ENCODE data around the gene TNS1. TPM values are rescaled to one million over a fixed set of nuclear protein-coding genes. Genes with fewer than 3 reads are reported as not detected.

TNS1 gene
- total RNA-seq, 1 donor from 2014 or later, result 227 TPM

DNA sequence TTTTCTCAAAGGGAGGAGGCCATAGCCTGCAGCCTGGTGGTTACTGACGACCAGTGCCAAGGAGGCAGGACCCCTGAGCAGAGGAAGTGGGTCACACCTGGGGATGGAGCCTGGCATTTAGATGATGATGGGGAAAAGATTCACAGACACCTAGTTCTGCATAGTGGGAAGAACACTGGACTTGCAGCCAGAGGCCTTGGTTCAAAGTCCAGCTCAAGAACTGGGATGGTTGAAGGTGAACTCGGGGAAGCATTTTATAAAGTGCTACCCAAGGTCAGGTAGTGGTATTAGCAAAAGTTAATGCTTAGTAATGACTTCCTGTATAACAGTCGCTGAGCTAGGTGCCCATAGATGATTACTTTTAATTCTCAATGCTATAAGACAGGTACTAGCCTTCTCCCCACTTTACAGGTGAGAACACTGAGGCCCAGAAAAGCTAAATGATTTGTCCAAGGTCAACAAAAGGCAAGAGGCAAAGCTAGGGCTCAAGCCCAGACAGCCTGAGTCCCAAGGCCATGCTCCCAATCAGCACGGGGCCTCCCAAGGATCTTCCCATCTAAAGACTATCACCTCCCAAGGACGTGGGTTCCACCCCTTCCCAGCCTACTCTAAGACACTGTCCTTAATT, 134.4 kb downstream of the TNS1 start:
- H3K4me1 Mint-ChIP-seq (ENCODE audit: low read depth), result peaks cover 12% of the 10 kb centered on the region
- DNase-seq (ENCODE audit: low spot score), result no peak
- no peaks in the 10 kb centered on the region for H3K9me3 Mint-ChIP-seq (ENCODE audit: low read depth)
- peaks cover 52% of the 10 kb centered on the region for H3K36me3 Mint-ChIP-seq (ENCODE audit: low read depth)
- H3K4me3 Mint-ChIP-seq (ENCODE audit: unreplicated experiment), result no peak overlapping the region
- H3K27me3 Mint-ChIP-seq (ENCODE audit: low read depth), result no peaks in the 10 kb centered on the region
- TF ChIP-seq, protein P1, sequence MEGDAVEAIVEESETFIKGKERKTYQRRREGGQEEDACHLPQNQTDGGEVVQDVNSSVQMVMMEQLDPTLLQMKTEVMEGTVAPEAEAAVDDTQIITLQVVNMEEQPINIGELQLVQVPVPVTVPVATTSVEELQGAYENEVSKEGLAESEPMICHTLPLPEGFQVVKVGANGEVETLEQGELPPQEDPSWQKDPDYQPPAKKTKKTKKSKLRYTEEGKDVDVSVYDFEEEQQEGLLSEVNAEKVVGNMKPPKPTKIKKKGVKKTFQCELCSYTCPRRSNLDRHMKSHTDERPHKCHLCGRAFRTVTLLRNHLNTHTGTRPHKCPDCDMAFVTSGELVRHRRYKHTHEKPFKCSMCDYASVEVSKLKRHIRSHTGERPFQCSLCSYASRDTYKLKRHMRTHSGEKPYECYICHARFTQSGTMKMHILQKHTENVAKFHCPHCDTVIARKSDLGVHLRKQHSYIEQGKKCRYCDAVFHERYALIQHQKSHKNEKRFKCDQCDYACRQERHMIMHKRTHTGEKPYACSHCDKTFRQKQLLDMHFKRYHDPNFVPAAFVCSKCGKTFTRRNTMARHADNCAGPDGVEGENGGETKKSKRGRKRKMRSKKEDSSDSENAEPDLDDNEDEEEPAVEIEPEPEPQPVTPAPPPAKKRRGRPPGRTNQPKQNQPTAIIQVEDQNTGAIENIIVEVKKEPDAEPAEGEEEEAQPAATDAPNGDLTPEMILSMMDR (IDR thresholded peaks at IDR 0.05), result no peak
- H3K27ac Mint-ChIP-seq (ENCODE audit: unreplicated experiment), result peak overlapping the region; percentile 81

DNA sequence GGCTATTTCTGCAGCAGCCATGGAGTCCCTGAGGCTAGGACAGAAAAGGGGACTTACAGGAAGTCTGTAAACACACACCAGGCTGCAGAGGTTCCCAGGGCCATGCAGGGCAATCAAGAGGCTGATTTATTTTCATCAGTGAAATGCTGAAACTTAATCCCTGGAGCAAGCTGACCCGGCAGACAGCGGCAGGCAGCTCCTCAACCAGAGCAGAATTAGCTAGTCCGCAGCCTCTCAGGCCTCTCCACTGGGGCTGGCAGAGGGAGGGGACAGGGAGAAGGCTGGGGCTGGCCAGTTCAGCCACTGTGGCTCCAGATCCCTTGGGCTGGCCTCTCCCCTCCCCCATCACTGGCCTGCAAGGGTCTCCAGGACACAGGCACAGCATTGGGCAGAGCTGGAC, 136.3 kb downstream of the TNS1 start:
- H3K9me3 Mint-ChIP-seq (ENCODE audit: low read depth), result no peaks in the 10 kb centered on the region
- H3K27ac Mint-ChIP-seq (ENCODE audit: unreplicated experiment), result peak overlapping the region; percentile 17
- H3K4me3 Mint-ChIP-seq (ENCODE audit: unreplicated experiment), result no peak overlapping the region
- TF ChIP-seq, protein P1 (IDR thresholded peaks at IDR 0.05), result no peak
- peaks cover 29% of the 10 kb centered on the region for H3K4me1 Mint-ChIP-seq (ENCODE audit: low read depth)
- peaks cover 52% of the 10 kb centered on the region for H3K36me3 Mint-ChIP-seq (ENCODE audit: low read depth)
- H3K27me3 Mint-ChIP-seq (ENCODE audit: low read depth), result no peaks in the 10 kb centered on the region
- DNase-seq (ENCODE audit: low spot score), result no peak

DNA sequence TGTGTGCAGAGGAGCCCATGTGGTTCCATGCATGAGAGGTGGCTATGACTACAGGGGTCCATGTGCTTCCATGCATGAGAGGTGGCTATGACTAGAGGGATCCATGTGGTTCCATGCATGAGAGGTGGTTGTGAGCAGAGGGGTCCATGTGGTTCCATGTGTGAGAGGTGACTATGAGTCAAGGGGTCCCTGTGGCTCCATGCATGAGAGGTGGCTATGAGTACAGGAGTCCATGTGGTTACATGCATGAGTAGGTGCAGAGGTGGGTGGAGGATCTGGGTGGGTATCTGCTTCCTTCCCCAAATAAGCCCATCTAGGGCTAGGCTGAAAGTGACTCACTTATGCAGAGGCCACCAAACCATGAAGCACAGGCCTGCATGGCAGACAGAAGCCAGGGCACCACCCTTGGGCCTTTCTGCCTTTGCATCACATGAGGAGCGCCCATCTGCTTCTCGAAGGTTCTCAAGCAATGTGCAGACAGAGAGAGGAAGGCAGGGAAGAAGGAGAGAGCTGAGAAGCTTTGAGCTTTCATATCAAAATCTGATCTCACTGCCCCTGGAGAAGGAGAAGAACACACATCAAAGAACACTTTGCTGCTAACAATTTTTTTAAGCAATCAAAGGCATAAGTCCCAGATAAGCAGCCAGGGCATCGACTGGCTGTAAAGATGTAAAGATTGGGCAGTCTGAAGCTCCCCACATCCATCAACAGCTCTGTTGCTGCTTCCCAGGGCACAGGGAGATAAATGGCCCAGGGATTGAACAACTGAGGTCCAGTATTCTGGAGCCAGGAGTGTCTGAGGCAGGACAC, 137.6 kb downstream of the TNS1 start:
- H3K4me3 Mint-ChIP-seq (ENCODE audit: unreplicated experiment), result no peak overlapping the region
- no peak for DNase-seq (ENCODE audit: low spot score)
- no peaks in the 10 kb centered on the region for H3K27me3 Mint-ChIP-seq (ENCODE audit: low read depth)
- peak overlapping the region; percentile 66 for H3K27ac Mint-ChIP-seq (ENCODE audit: unreplicated experiment)
- no peaks in the 10 kb centered on the region for H3K9me3 Mint-ChIP-seq (ENCODE audit: low read depth)
- peaks cover 44% of the 10 kb centered on the region for H3K36me3 Mint-ChIP-seq (ENCODE audit: low read depth)
- peaks cover 36% of the 10 kb centered on the region for H3K4me1 Mint-ChIP-seq (ENCODE audit: low read depth)
- TF ChIP-seq, protein P1 (IDR thresholded peaks at IDR 0.05), result no peak

DNA sequence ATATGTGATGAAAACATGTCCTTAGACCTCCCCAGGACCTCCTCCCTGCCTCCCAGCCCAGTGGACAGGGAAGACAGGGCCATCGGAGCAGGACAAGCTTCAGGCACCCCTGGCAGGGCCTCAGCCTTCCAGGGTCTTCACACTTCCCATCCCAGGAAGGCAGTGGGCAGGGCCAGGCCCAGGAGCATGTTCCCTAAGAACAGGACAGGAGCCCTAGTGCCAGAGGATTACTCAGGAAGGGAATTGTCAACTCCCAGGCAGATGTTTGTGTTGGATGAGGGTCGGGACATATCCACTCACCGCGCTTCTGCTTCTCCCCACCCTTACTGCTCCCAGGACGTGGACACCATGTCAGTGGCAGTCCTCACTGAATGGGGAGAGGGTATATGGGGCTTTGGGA, 138.9 kb downstream of the TNS1 start:
- Mint-ChIP-seq H3K4me1 (ENCODE audit: low read depth) (peaks cover 45% of the 10 kb centered on the region), H3K4me3 (ENCODE audit: unreplicated experiment) (no peak overlapping the region), H3K27ac (ENCODE audit: unreplicated experiment) (no peak overlapping the region), H3K36me3 (ENCODE audit: low read depth) (peaks cover 42% of the 10 kb centered on the region), H3K27me3 (ENCODE audit: low read depth) (no peaks in the 10 kb centered on the region), H3K9me3 (ENCODE audit: low read depth) (no peaks in the 10 kb centered on the region)
- DNase-seq (ENCODE audit: low spot score), result no peak
- TF ChIP-seq, protein P1 (IDR thresholded peaks at IDR 0.05), result no peak

DNA sequence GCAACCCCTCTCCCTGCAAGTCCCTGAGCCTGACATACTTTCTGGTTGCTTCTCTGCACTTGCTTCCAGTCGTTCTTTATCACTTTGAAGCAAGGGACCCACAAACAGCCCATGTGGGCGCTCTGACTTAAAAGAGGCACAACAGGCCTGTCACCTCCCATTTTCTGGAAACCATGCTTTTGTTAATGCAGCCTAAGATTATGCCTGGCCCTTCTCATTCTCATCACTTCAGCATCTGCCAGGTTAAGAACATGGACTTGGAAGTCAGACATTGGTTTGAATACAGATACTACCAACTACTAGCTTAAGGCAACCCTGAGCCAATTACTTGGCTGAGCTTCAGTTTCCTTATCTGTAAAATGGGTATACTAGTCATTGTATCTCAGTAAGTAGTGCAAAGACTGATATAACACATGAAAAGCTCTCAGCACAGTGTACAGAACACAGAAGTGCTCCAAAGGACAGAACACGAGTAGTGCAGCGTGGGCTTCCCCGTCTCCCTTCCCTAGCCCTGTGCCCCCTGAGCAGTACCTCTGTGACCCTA, 141.4 kb downstream of the TNS1 start:
- H3K36me3 Mint-ChIP-seq (ENCODE audit: low read depth), result peaks cover 31% of the 10 kb centered on the region
- H3K4me3 Mint-ChIP-seq (ENCODE audit: unreplicated experiment), result no peak overlapping the region
- peak overlapping the region; percentile 57 for H3K27ac Mint-ChIP-seq (ENCODE audit: unreplicated experiment)
- no peaks in the 10 kb centered on the region for H3K27me3 Mint-ChIP-seq (ENCODE audit: low read depth)
- DNase-seq (ENCODE audit: low spot score), result no peak
- H3K9me3 Mint-ChIP-seq (ENCODE audit: low read depth), result no peaks in the 10 kb centered on the region
- H3K4me1 Mint-ChIP-seq (ENCODE audit: low read depth), result peaks cover 64% of the 10 kb centered on the region
- TF ChIP-seq, protein P1 (IDR thresholded peaks at IDR 0.05), result no peak
